ENCODE measurements around the gene PRDM16. TPM values are rescaled to one million over a fixed set of nuclear protein-coding genes. Genes with fewer than 3 reads are reported as not detected.
A peak's percentile ranks its signal among the peaks of the same experiment; 100 is the strongest.

PRDM16 gene
- total and polyA plus RNA-seq, 5 experiments from 2014 or later = not detected

DNA sequence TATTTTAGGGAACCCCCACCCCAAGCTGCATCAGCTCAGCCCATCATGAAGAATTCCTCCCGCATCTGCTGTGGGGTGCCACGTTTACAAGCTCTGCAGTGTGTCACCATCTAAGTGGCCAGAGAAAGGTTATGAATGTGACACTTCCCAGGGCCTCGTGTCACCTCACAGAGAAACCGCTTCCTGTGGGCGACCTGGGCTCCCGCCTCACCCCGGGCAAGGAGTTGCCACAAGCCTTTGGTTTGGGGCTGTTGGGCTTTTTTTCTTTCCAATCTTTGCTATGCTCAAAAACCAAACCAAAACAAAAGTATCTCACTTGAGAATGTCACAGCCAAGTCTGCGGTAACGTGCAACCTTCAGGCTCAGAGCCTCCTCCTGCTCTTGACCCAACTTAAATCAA, 303.3 kb downstream of the PRDM16 start:
- Mint-ChIP-seq H3K27ac (peak overlapping the region in 4 of 10 donors; percentile 2 to 29 (median 16)), H3K4me3 (peak overlapping the region in 5 of 10 donors; percentile 18 to 60 (median 49)), H3K27me3 (peaks cover 0 to 10% (median 1%) of the 10 kb centered on the region in 5 donors), H3K4me1 (peaks cover 8 to 24% (median 16%) of the 10 kb centered on the region in 4 donors), H3K36me3 (no peaks in the 10 kb centered on the region), H3K9me3 (peaks cover 0 to 13% (median 0%) of the 10 kb centered on the region in 9 donors)
- POLR2A ChIA-PET = no interaction called here
- DNase-seq (peak in 2 of 10 donors; percentile 11 to 51), ATAC-seq (peak in 1 of 2 donors; percentile 48)

DNA sequence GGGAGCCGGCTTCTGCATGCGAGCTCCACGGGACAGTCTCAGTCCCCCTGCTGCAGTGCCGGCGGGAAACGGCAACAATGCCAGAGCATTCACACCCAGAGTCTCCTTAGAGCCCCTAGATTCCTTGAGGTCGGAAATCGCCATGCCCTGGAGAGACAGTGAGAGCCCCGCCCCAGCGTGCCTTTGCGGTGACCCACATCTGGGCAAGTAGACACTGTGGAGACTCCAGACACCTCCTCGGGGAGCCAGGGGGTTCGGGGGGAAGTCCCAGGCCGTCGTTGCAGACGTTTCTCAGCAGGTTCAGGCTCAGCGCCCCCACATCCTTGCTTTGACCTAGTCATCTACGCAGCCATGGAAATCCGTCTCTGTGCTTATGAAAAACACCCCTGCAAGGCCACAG, 304.2 kb downstream of the PRDM16 start:
- Mint-ChIP-seq H3K36me3 (no peaks in the 10 kb centered on the region), H3K4me3 (peak overlapping the region in 2 of 10 donors; percentile 53 to 60), H3K9me3 (peaks cover 0 to 13% (median 0%) of the 10 kb centered on the region in 9 donors), H3K27me3 (peaks cover 0 to 10% (median 1%) of the 10 kb centered on the region in 5 donors), H3K27ac (peak overlapping the region in 1 of 10 donors; percentile 15), H3K4me1 (peaks cover 8 to 24% (median 16%) of the 10 kb centered on the region in 4 donors)
- POLR2A ChIA-PET = no interaction called here
- ATAC-seq (no peak), DNase-seq (peak in 1 of 10 donors; percentile 15)

DNA sequence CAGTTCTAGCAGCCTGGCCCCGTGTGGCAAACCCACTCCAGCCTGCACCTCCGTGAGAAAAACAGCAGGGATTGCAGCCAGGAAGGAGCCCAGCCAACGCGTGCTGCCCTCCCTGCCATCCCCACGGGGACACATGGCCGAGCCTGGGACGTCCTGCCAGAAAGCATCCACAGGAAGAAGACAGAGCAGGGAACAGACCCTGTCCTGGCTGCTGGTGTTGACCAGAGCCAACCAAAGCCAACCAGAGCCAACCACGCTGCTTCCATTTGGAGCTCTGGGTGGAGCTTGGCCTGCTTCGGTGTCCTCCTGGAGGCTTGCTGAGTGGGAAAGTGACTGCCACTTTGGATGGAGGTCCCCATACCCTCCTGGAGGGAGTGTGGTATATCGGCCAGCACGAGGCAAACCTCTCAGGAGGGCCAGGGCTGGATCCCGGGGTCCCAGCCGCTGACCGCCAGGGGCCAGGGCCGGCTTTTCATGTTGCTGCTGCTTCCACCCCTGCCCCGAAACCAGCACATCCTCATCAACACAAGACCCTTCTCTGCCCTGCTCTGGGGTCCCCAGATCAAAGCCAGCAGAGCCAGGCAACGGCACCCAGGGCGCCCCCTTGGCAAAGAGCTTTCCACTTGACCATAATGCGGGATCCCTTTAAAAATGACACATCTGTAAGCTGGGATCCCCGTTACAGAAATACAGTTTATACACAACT, 304.9 kb downstream of the PRDM16 start:
- POLR2A ChIA-PET = no interaction called here
- Mint-ChIP-seq H3K36me3 (no peaks in the 10 kb centered on the region), H3K4me1 (peaks cover 8 to 24% (median 16%) of the 10 kb centered on the region in 4 donors), H3K4me3 (peak overlapping the region in 1 of 10 donors; percentile 21), H3K9me3 (peaks cover 0 to 13% (median 0%) of the 10 kb centered on the region in 9 donors), H3K27me3 (peaks cover 0 to 10% (median 1%) of the 10 kb centered on the region in 5 donors), H3K27ac (peak overlapping the region in 1 of 10 donors; percentile 15)
- no peak for DNase-seq
- no peak for ATAC-seq

DNA sequence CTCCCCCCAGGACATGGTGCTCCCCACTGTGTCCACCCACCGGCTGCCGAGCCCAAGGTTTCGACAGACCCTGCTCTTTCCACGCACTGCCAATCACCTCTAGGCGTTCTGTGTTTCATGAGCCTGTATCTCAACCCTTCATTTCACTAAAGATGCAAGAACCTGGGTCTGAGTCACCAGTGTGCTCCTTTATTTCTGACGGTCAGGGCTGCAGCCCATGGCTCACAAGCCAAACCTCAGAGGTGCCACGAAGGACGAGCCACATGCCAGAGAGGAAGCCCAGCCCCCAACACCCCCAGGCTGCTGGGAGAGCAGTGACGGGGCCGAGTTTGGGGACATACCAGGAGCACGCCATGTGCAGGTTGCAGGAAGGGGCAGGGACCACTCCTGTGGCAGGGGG, 306.2 kb downstream of the PRDM16 start:
- Mint-ChIP-seq H3K27ac (peak overlapping the region in 1 of 10 donors; percentile 34), H3K4me1 (peaks cover 8 to 24% (median 16%) of the 10 kb centered on the region in 4 donors), H3K4me3 (no peak overlapping the region), H3K27me3 (peaks cover 0 to 10% (median 1%) of the 10 kb centered on the region in 5 donors), H3K36me3 (no peaks in the 10 kb centered on the region), H3K9me3 (peaks cover 0 to 13% (median 0%) of the 10 kb centered on the region in 9 donors)
- POLR2A ChIA-PET = no interaction called here
- DNase-seq (no peak), ATAC-seq (no peak)

DNA sequence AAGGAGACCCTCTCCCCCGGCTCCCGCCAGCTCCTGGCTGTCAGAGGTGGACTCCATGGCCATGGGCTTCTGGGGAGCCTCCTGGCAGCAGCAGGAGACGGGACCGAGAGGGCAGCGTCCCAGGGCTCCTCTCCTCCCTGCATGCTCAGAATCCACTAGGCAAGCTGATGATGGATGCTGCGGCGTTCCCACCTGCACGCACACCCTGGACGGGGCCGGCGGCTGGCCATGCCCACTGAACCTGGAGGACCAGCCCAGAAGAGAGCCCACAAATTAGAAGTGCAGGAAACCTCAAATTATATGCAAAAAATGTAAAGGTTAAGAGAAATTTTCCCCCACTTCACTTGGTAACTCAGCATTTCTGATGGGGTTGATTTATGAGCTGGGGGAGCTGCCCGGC, 308.2 kb downstream of the PRDM16 start:
- DNase-seq = no peak
- H3K9me3 Mint-ChIP-seq = no peaks in the 10 kb centered on the region
- no peak for ATAC-seq
- POLR2A ChIA-PET = no interaction called here
- H3K27ac Mint-ChIP-seq = no peak overlapping the region
- no peaks in the 10 kb centered on the region for H3K36me3 Mint-ChIP-seq
- H3K4me1 Mint-ChIP-seq = peaks cover 8 to 20% (median 17%) of the 10 kb centered on the region in 4 donors
- H3K4me3 Mint-ChIP-seq = no peak overlapping the region
- peaks cover 2 to 19% (median 3%) of the 10 kb centered on the region in 5 donors for H3K27me3 Mint-ChIP-seq

DNA sequence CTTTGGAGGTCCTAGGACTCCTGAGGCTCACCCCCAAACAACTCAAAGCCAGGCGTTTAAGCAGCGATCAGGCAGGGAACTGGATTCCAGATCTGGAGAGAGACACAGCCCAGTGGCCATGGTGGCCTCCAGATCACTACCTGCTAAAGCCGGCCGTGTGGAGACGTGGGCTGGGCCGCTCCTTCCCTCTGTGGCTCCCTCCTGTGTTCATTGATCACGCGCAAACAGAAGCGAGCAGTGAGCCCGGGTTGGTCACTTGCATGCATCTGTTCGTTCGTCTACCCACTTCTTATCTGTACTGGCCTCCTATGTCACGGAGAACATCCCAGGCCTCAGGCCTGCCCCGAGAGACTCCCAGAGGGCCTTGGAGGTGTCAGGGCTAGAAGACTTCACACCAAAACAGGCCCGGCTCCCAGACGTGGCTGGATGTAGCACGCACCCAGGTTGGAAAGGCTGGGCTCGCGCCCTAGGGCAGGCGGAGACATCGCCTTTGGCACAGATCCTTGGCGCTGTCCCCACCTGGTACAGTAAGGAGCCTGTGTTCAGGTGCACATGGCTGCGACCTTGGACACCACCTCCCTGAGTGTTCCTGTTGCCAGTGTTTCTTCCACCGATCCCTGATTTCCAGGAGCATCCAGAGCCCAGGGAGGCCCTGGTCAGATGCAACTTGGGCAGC, 308.7 kb downstream of the PRDM16 start:
- Mint-ChIP-seq H3K9me3 (no peaks in the 10 kb centered on the region), H3K36me3 (no peaks in the 10 kb centered on the region), H3K4me1 (peaks cover 4 to 14% (median 11%) of the 10 kb centered on the region in 4 donors), H3K27me3 (peaks cover 1 to 19% (median 3%) of the 10 kb centered on the region in 5 donors), H3K4me3 (no peak overlapping the region), H3K27ac (no peak overlapping the region)
- POLR2A ChIA-PET = no interaction called here
- DNase-seq (no peak), ATAC-seq (no peak)

DNA sequence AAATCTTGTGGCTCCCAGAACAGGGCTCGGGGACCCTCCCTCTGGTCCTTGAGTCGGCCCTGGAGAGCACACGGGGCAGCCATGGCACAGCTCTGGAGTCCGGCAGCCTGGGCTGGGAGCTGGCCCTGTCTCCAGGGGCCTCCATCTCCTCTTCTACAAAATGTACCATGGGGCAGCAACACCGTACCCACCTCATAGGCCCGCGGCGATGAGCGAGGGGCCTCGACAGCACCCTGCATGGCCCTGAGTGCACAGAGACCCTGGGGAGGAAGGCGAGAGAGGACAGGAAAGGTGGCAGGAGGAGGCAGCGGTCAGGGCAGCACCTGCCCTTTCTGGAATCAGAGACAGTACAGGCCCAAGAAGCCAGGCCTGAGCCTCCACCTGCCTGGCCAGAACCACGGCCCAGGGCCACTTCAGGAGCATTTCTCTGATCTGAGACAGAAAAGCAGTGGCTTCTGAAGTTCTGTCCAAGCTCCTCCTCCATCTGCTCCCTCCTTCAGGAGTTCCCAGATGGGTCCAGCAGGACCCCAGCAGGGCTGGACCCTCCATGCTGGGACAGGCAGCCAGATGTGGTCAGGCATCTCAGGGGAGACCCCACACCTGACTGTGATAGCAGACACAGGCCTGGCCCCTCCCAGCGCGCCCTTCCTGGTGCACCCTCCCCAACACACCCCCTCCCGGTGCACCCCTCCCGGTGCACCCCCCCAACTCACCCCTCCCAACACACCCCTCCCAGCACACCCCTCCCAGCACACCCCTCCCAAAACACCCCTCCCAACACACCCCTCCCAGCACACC, 309.6 kb downstream of the PRDM16 start:
- H3K4me3 Mint-ChIP-seq = no peak overlapping the region
- H3K9me3 Mint-ChIP-seq = no peaks in the 10 kb centered on the region
- H3K27me3 Mint-ChIP-seq = peaks cover 1 to 22% (median 3%) of the 10 kb centered on the region in 5 donors

DNA sequence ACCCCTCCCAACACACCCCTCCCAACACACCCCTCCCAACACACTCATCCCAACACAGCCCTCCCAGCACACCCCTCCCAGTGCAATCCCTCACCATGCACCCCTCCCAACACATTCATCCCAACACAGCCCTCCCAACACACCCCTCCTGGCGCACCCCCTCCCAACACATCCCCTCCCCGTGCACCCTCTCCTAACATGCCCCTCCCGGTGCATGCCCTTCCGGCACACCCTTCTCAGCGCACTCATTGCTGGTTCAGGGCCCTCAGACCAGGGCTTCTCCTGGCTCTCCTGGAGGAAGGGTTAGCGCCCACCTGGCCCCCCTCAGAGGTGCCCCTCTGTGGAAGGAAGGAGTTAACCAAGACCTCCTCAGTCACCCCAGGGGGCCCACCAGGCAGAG, 310.9 kb downstream of the PRDM16 start:
- no peaks in the 10 kb centered on the region for H3K9me3 Mint-ChIP-seq
- no peak for ATAC-seq
- H3K4me3 Mint-ChIP-seq = no peak overlapping the region
- H3K36me3 Mint-ChIP-seq = no peaks in the 10 kb centered on the region
- H3K27me3 Mint-ChIP-seq = peaks cover 1 to 27% (median 3%) of the 10 kb centered on the region in 5 donors
- POLR2A ChIA-PET = no interaction called here
- H3K27ac Mint-ChIP-seq = no peak overlapping the region
- DNase-seq = no peak
- peaks cover 0 to 5% (median 2%) of the 10 kb centered on the region in 4 donors for H3K4me1 Mint-ChIP-seq

More for the DNA sequence above, 309.6 kb downstream of the PRDM16 start:
- no peak for DNase-seq
- no peak for ATAC-seq
- POLR2A ChIA-PET = no interaction called here
- Mint-ChIP-seq H3K4me1 (peaks cover 4 to 6% (median 5%) of the 10 kb centered on the region in 4 donors), H3K27ac (no peak overlapping the region), H3K36me3 (no peaks in the 10 kb centered on the region)

DNA sequence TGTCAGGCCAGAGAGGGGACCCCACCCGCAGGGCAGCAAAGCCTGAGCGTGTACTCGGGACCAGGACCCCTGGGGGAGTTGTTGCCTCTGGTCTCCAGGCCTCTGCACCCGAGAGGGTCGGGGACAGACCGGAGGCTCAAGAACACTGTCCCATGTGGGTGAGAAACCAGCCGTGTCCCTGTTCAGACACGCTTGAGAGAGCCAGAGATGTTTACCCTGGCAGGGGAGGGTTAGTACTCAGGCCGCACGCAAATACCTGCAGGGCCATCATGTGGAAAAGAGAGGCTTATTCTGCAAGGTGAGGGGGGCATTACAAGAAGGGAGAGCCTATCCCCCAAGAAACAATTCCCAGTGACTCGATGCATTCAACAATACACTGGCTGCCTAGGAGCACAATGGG, 311.5 kb downstream of the PRDM16 start:
- no peak for ATAC-seq
- Mint-ChIP-seq H3K4me1 (peaks cover 0 to 5% (median 2%) of the 10 kb centered on the region in 4 donors), H3K27ac (no peak overlapping the region), H3K4me3 (no peak overlapping the region), H3K36me3 (no peaks in the 10 kb centered on the region), H3K9me3 (no peaks in the 10 kb centered on the region), H3K27me3 (peaks cover 1 to 24% (median 3%) of the 10 kb centered on the region in 5 donors)
- POLR2A ChIA-PET = no interaction called here
- no peak for DNase-seq

DNA sequence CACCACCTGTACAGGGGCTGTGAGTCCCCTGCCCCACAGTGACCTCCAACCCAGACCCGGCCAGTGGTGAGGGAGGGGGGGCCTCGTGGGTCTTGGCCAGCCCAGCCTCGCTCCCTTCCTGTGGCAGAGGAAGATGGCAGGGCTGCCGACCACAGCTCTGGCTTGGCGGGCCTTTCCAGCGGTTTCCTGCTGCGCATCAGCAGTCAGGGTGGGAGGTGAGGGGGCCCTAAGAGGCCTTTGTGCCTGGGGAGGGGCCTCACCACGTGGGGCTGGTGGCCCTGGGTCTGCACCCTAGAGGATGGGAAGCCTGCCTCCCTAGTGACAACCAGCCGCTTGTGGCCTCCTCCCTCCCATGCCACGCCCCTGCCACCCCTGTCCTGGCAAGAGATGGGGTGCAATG, 312.9 kb downstream of the PRDM16 start:
- DNase-seq = no peak
- no peak for ATAC-seq
- no peak overlapping the region for H3K27ac Mint-ChIP-seq
- peaks cover 1 to 19% (median 3%) of the 10 kb centered on the region in 5 donors for H3K27me3 Mint-ChIP-seq
- POLR2A ChIA-PET = no interaction called here
- H3K9me3 Mint-ChIP-seq = no peaks in the 10 kb centered on the region
- H3K36me3 Mint-ChIP-seq = no peaks in the 10 kb centered on the region
- peaks cover 0 to 5% (median 0%) of the 10 kb centered on the region in 4 donors for H3K4me1 Mint-ChIP-seq
- no peak overlapping the region for H3K4me3 Mint-ChIP-seq

DNA sequence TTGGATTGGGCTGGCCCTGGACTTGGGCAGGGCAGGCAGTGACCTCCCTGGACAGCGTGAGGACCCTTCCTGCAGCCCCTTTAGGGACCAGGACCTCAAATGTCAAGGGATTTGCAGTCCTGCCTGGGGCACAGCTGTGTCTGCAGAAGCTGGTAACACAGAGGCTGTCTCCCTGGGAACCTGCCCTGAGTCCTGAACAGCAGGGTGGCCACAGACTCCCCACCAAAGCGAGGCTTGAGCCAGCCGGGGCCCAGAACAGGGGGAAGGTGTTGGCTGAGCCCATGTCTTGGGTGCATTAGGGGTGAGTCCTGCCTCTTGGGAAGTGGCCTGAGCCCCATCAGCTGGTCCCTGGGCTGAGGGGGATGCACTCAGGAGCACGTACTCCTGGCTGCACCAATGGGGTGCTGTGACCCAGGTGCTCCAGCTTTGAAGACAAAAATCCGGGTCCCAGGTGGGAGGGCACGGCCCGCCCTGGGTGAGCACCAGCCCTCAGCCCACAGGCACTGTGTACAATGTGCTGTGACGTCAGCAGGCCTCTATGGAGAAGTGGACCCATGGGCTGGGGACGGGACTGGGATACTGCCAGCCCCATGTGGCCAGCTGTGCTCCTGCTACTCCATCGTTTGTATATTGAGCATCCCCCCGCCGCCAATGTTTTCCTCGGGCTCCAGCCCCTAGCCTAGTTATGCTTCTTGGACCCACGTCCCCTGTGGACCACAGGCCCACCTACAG, 313.5 kb downstream of the PRDM16 start:
- ATAC-seq = no peak
- no peaks in the 10 kb centered on the region for H3K9me3 Mint-ChIP-seq
- H3K4me1 Mint-ChIP-seq = peaks cover 0 to 5% (median 0%) of the 10 kb centered on the region in 4 donors
- POLR2A ChIA-PET = no interaction called here
- H3K27ac Mint-ChIP-seq = no peak overlapping the region
- DNase-seq = no peak
- no peak overlapping the region for H3K4me3 Mint-ChIP-seq
- H3K36me3 Mint-ChIP-seq = no peaks in the 10 kb centered on the region
- H3K27me3 Mint-ChIP-seq = peaks cover 3 to 19% (median 5%) of the 10 kb centered on the region in 5 donors

DNA sequence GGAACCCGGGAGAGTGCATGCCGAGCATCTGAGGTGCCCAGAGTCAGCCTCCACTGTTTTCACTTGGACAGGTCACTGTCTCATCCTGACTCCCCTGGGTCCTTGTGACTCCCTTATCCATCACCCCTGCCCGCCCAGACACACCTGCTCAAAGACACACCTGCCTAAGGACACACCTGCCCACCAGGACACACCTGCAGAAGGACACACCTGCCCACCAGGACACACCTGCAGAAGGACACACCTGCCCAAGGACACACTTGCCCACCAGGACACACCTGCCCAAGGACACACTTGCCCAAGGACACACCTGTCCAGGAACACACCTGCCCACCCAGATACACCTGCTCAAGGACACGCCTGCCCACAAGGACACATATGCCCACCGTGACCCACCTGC, 314.7 kb downstream of the PRDM16 start:
- ATAC-seq (no peak), DNase-seq (no peak)
- Mint-ChIP-seq H3K4me3 (no peak overlapping the region), H3K4me1 (peaks cover 0 to 5% (median 0%) of the 10 kb centered on the region in 4 donors), H3K36me3 (no peaks in the 10 kb centered on the region), H3K27ac (peak overlapping the region in 1 of 10 donors; percentile 18), H3K27me3 (peaks cover 3 to 26% (median 7%) of the 10 kb centered on the region in 5 donors), H3K9me3 (no peaks in the 10 kb centered on the region)
- POLR2A ChIA-PET = no interaction called here

Data from naive thymus-derived CD8-positive, alpha-beta T cell (primary cell).